Lower lobe of right lung (tissue), 2 donors: Measurements from ENCODE around the gene DDX49. TPM values are rescaled to one million over a fixed set of nuclear protein-coding genes. Genes with fewer than 3 reads are reported as not detected.
"Not testable (repeated sequence)": the region's sequence is repeated elsewhere in the genome, so short reads cannot be mapped to it uniquely, and the experiment has no call there.

Experiments
- ATAC-seq, 2 donors: fragments of 200-7000 bp; cut with Tn5 transposase; one replicate each; pipeline ENCODE4 v1.9.1; 2020 to 2022; ENCODE audit warnings: mild to moderate bottlenecking in 2 of 2, moderate library complexity in 2 of 2
- DNase-seq: peaks from one replicate; pipeline ENCODE4 v3.0.0-alpha.2; 2020
- H3K27ac ChIP-seq: fragments of 200-600 bp; one replicate; pipeline ENCODE4 v1.8.0; 2022
- H3K27me3 ChIP-seq: fragments of 200-600 bp; one replicate; pipeline ENCODE4 v1.8.0; 2022; ENCODE audit warnings: low read depth
- H3K36me3 ChIP-seq: fragments of 200-600 bp; one replicate; pipeline ENCODE4 v1.8.0; 2022; ENCODE audit warnings: mild to moderate bottlenecking
- H3K4me1 ChIP-seq: fragments of 200-600 bp; one replicate; pipeline ENCODE4 v1.8.0; 2022
- H3K4me3 ChIP-seq: fragments of 200-600 bp; one replicate; pipeline ENCODE4 v1.8.0; 2022; ENCODE audit warnings: mild to moderate bottlenecking
- H3K9me3 ChIP-seq: fragments of 200-600 bp; one replicate; pipeline ENCODE4 v1.8.0; 2022
- intact Hi-C: fragments of 100-400 bp; cut with DNase I; formaldehyde crosslinking; loops from one replicate; pipeline ENCODE4 v1.11.0; 2022
- total RNA-seq: library from RNA; stranded (reverse); fragmentation: NEBNext Ultra II Directional; extraction: Animal tissue kit (Norgen Biotek cat#: 25700); gene quantifications from one replicate; pipeline ENCODE4 v1.2.1, GENCODE V29; 2021
- TF ChIP-seq, protein P1 (sequence below): fragments of 200-600 bp; IDR thresholded peaks from one replicate; pipeline ENCODE4 v1.8.0; 2022; ENCODE audit warnings: antibody characterized with exemption, mild to moderate bottlenecking
- donor health status: DM: no; HTN: yes; CAD: no; lungs with severe emphysema.

The DDX49 gene
- total RNA-seq, 1 donor from 2014 or later = 32.2 TPM

DNA sequence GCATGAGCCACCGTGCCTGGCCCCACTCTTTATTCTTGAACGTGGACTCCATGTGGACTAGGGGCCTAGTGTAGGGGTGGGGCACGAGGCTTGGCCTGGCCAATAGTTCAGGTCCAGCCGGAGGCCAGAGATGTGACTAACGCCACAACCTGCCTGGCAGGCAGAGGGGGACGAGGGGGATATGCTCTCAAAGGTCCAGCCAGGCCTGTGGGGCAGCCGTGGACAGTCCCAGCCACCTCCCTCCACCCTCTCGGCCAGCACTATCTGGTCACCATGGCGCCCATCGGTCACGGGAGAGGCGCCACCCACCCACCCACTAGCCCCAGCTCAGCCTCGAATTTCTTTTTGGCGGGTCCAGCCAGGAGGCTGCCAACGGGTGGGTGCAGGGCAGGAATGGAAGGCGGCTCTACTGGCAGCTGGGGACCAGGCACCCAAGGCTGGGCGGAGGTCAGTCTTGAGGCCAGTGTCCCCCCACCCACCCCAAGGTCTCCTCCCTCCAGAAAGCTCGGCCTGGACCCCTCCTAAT is 21.4 kb upstream of the DDX49 start:
- H3K4me3 ChIP-seq = no peak overlapping the region
- peaks cover 16% of the 10 kb centered on the region for H3K4me1 ChIP-seq
- H3K9me3 ChIP-seq = no peaks in the 10 kb centered on the region
- TF ChIP-seq, protein P1, sequence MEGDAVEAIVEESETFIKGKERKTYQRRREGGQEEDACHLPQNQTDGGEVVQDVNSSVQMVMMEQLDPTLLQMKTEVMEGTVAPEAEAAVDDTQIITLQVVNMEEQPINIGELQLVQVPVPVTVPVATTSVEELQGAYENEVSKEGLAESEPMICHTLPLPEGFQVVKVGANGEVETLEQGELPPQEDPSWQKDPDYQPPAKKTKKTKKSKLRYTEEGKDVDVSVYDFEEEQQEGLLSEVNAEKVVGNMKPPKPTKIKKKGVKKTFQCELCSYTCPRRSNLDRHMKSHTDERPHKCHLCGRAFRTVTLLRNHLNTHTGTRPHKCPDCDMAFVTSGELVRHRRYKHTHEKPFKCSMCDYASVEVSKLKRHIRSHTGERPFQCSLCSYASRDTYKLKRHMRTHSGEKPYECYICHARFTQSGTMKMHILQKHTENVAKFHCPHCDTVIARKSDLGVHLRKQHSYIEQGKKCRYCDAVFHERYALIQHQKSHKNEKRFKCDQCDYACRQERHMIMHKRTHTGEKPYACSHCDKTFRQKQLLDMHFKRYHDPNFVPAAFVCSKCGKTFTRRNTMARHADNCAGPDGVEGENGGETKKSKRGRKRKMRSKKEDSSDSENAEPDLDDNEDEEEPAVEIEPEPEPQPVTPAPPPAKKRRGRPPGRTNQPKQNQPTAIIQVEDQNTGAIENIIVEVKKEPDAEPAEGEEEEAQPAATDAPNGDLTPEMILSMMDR = no peak
- intact Hi-C loops = no loop called here
- H3K27me3 ChIP-seq = peaks cover 29% of the 10 kb centered on the region
- no peak overlapping the region for H3K27ac ChIP-seq
- ATAC-seq (no peak), DNase-seq (no peak)
- peaks cover 34% of the 10 kb centered on the region for H3K36me3 ChIP-seq

DNA sequence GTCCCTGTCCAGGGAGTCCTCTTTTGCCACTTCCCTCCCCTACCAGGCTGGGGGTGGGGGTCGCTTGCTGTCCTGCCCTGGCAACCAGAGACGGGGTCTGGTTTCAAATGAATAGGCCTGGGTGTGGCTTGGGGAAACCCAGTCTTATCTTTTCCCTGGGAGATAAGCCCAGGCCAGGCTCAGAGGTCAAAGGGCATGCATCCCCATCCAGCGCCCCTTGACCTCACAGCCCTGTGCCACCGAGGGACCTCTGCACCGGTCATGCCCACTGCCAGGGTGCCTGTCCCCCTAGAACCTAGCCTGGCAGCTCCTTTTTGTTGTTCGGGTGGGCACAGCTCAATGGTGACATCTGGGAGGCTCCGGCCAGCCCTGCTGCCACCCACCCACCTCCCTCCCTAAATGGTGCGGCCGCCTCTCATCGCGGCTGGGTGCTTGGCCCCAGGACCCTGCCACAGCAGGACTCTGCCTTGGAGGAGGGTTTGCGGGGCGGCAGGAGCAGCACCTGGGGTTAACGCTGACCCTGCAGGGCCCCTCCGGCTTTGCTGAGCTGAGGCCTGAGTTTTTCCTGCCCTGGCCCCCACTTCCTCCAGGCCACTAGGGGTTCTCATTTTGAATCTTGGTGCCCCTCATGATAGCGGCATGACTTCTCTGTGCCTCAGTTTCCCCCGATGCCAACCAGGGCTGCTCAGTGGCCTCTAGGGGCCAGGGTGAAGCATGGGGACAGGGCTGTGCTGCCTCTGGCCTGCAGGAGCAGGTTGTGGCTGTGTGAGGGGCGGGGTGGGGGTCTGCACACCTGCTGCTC is 20.7 kb upstream of the DDX49 start:
- TF ChIP-seq, protein P1 = no peak
- ATAC-seq (no peak), DNase-seq (no peak)
- intact Hi-C loops = no loop called here
- peaks cover 41% of the 10 kb centered on the region for H3K36me3 ChIP-seq
- H3K9me3 ChIP-seq = no peaks in the 10 kb centered on the region
- H3K4me3 ChIP-seq = no peak overlapping the region
- peaks cover 16% of the 10 kb centered on the region for H3K4me1 ChIP-seq
- no peak overlapping the region for H3K27ac ChIP-seq
- H3K27me3 ChIP-seq = peaks cover 26% of the 10 kb centered on the region

DNA sequence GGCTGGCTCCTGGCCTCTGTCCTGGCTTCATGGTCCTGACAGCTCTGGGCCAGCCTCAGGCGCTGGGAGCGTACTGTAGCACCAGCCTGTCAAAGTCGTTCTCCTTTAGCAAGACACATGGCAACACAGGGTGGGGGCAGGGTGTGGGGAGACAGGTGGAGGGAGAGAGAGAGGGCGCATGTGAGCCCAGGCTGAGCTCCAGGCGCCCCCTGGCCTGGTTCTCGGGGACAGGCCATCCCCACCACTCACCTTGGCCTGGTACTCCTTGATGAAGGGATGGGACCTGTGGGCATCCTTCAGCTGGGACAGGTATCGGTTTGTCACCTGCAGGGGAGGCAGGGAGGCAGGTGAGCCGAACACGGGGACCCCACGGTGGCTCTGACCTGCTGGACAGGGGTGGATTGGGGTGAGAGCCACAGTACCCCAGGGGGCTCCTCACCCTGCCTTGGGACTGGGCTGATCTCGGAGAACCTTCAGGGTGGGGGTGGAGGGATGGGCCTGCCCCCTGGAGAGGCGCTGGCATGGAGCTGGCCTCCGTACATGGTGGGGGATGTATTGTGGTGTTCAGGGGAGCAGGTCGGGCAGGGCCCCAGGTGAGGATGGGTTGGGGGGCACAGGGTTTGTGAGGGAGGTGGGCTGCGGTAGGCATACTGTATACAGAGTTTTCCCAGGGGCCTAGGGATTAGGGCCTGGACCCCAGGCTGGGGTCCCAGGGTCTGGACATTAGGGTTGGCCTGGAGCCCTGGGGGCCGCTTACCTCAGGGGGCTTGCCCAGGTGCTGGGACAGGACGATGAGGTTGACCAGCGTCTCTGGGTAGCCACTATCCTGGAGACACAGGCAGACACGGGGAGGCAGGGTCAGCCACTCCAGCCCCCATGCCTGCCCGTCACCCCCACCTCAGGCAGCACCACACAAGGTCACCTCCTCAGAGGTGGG is 19.6 kb upstream of the DDX49 start:
- Histone ChIP-seq H3K4me3 (no peak overlapping the region), H3K9me3 (no peaks in the 10 kb centered on the region), H3K36me3 (peaks cover 51% of the 10 kb centered on the region), H3K27me3 (peaks cover 15% of the 10 kb centered on the region), H3K4me1 (peaks cover 7% of the 10 kb centered on the region), H3K27ac (no peak overlapping the region)
- TF ChIP-seq, protein P1 = no peak
- DNase-seq (no peak), ATAC-seq (no peak)
- intact Hi-C loops = no loop called here

DNA sequence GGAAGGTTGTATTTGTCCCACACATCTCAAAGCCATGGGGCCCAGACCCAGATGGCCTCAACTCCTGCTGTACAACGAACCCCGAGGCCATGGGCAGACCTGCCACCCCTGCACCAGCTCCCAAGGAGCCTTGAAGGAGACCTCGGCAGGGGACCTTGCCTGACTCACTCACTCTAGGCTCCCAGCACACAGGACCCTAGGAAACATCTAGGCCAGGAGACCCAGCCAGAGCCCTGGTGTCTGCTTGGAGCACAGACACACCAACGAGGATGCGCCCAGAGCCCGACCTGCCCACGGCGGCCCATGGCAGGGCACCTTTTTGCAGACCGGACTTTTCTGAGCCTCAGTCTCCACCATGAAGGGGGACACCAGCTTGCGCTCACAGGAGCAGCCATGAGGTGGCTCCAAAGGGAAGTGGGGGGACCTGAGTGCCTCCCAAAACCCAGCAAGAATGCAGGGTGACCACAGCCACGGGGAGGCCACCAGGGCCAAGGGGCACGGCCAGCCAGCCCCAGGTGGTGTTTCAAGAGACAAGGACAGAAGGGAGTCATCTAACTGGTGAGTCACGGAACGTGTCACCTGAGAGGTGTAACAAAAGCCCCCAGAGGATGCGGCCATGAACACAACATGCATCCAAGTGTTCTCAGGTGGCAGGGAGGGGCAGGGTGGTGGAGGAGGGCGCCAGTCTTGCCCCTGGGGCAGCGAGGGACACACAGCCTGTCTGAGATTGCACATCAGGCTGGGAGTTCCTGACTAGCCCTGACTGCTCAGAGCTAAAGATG is 18.6 kb upstream of the DDX49 start:
- intact Hi-C loops = no loop called here
- no peaks in the 10 kb centered on the region for H3K9me3 ChIP-seq
- no peaks in the 10 kb centered on the region for H3K4me1 ChIP-seq
- peaks cover 8% of the 10 kb centered on the region for H3K27me3 ChIP-seq
- ATAC-seq (no peak), DNase-seq (no peak)
- TF ChIP-seq, protein P1 = no peak
- peaks cover 61% of the 10 kb centered on the region for H3K36me3 ChIP-seq
- H3K4me3 ChIP-seq = no peak overlapping the region
- no peak overlapping the region for H3K27ac ChIP-seq

DNA sequence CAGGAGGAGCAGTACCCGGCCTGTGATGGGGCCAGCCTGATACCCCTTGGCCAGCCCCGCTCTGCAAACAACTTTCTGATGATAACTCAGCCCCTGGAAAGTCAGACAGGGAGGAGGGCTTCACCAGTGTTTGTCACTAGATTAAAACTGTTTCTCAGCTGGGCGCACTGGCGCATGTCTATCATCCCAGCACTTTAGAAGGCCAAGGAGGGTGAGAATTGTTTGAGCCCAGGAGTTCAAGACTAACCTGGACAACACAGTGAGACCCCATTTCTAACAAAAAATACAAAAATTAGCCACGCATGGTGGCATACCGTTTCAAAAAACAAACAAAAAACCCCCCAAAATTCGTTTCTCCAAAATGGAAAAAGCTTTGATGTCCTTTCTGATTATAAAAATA is 18.0 kb upstream of the DDX49 start:
- Histone ChIP-seq H3K4me1 (no peaks in the 10 kb centered on the region), H3K27me3 (peaks cover 4% of the 10 kb centered on the region), H3K36me3 (peaks cover 67% of the 10 kb centered on the region), H3K27ac (no peak overlapping the region), H3K4me3 (no peak overlapping the region), H3K9me3 (no peaks in the 10 kb centered on the region)
- intact Hi-C loops = no loop called here
- ATAC-seq (no peak), DNase-seq (no peak)
- TF ChIP-seq, protein P1 = no peak

DNA sequence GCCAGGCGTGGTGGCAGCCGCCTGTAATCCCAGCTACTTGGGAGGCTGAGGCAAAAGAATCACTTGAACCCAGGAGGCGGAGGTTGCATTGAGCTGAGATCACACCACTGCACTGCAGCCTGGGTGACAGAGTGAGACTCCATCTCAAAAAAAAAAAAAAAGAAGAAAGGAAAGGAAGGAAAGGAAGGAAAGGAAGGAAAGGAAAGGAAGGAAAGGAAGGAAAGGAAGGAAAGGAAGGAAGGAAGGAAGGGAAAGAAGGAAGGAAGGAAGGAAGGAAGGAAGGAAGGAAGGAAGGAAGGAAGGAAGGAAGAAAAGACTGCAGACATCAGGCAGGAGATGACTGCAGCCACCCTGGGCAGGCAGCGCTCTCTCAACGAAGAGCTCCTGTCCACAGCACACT is 17.0 kb upstream of the DDX49 start:
- H3K9me3 ChIP-seq, ATAC-seq, H3K27me3 ChIP-seq, intact Hi-C loops, H3K27ac ChIP-seq, H3K4me3 ChIP-seq, DNase-seq, H3K4me1 ChIP-seq: not testable (repeated sequence)
- peaks cover 77% of the 10 kb centered on the region for H3K36me3 ChIP-seq
